B cell (primary cell): ENCODE data around the gene TENT4A. TPM values are rescaled to one million over a fixed set of nuclear protein-coding genes. Genes with fewer than 3 reads are reported as not detected.

ENCODE experiments used
- ATAC-seq: fragments of 200-7000 bp; cut with Tn5 transposase; one replicate; pipeline ENCODE4 v1.10.0; 2021; ENCODE audit warnings: low read depth, mild to moderate bottlenecking, moderate number of reproducible peaks, moderate library complexity
- CTCF ChIA-PET: fragments of 350-600 bp; sonication (Branson Sonifier 250); formaldehyde crosslinking; loops from one replicate; lab custom pipeline; 2021; ENCODE audit warnings: antibody characterized with exemption, inconsistent platforms; lab: Charles Lee
- POLR2A ChIA-PET: fragments of 350-600 bp; sonication (Branson Sonifier 250); formaldehyde crosslinking; loops from one replicate; lab custom pipeline; 2021; ENCODE audit warnings: antibody characterized with exemption; lab: Charles Lee
- DNase-seq: peaks from one replicate; pipeline ENCODE4 v3.0.0; 2013
- H2AFZ ChIP-seq: 2 replicates; pipeline ENCODE4 v1.6.1; 2012; ENCODE audit warnings: mild to moderate bottlenecking, low read depth, low read length; ENCODE audit not compliant: insufficient read depth, poor library complexity, severe bottlenecking
- H3K27ac ChIP-seq, 2 donors: 1 replicate in 1 of 2; 2 replicates in 1 of 2; pipeline ENCODE4 v1.5.1; 2012 to 2013; ENCODE audit warnings: low read length in 2 of 2, mild to moderate bottlenecking in 2 of 2, moderate library complexity in 1 of 2
- H3K27me3 ChIP-seq, 4 experiments: fragments of 200-600 bp in 1 of 4; sonication (generic) in 1 of 4; replicated peaks in 1 of 4; 1 replicate in 2 of 4; 2 replicates in 2 of 4; pipeline versions ENCODE4 v1.6.1 to v1.7.0; 2013 to 2016; ENCODE audit warnings: low read length in 3 of 4, mild to moderate bottlenecking in 2 of 4, mixed read lengths in 1 of 4, moderate library complexity in 1 of 4; ENCODE audit not compliant: insufficient read depth in 4 of 4, control insufficient read depth in 3 of 4; ENCODE audit errors: control extremely low read depth in 1 of 4
- H3K36me3 ChIP-seq, 2 experiments: replicated peaks in 1 of 2; 1 replicate in 1 of 2; 2 replicates in 1 of 2; pipeline versions ENCODE4 v1.6.1 to v1.7.1; 2013; ENCODE audit warnings: low read length in 1 of 2; ENCODE audit not compliant: insufficient read depth in 2 of 2, control insufficient read depth in 1 of 2; ENCODE audit errors: control extremely low read depth in 1 of 2, extremely low read depth in 1 of 2
- H3K4me1 ChIP-seq, 2 donors: fragments of 200-600 bp in 1 of 2; sonication (generic) in 1 of 2; 1 replicate in 1 of 2; 2 replicates in 1 of 2; pipeline versions ENCODE4 v1.5.1 to v1.6.1; 2013 to 2017; ENCODE audit warnings: low read length in 2 of 2; ENCODE audit not compliant: control insufficient read depth in 2 of 2, insufficient read depth in 2 of 2
- H3K4me2 ChIP-seq: replicated peaks from 2 replicates; pipeline ENCODE3; 2012; ENCODE audit warnings: mild to moderate bottlenecking, low read depth, low read length; ENCODE audit not compliant: poor library complexity, severe bottlenecking
- H3K4me3 ChIP-seq, 5 experiments: fragments of 200-600 bp in 1 of 5; sonication (generic) in 1 of 5; 1 replicate in 3 of 5; 2 replicates in 2 of 5; pipeline versions ENCODE4 v1.5.1 to v1.7.0; 2011 to 2016; ENCODE audit warnings: low read length in 4 of 5, mild to moderate bottlenecking in 4 of 5, low read depth in 2 of 5, control low read depth in 1 of 5, moderate library complexity in 1 of 5; ENCODE audit not compliant: insufficient read depth in 1 of 5; ENCODE audit errors: control extremely low read depth in 1 of 5, extremely low read depth in 1 of 5
- H3K79me2 ChIP-seq: fragments of 200-600 bp; sonication (generic); one replicate; pipeline ENCODE4 v1.6.0; 2016; ENCODE audit warnings: low read length; ENCODE audit not compliant: control insufficient read depth, insufficient read depth
- H3K9ac ChIP-seq: fragments of 200-600 bp; sonication (generic); 2 replicates; pipeline ENCODE4 v1.6.1; 2017; ENCODE audit warnings: mild to moderate bottlenecking, low read length, moderate library complexity
- H3K9me3 ChIP-seq, 3 donors: one replicate each; pipeline versions ENCODE4 v1.6.1 to v1.7.1; 2013; ENCODE audit warnings: low read length in 2 of 3; ENCODE audit not compliant: control insufficient read depth in 2 of 3, insufficient read depth in 1 of 3; ENCODE audit errors: control extremely low read depth in 1 of 3
- H4K20me1 ChIP-seq: 2 replicates; pipeline ENCODE4 v1.6.0; 2012; ENCODE audit warnings: mild to moderate bottlenecking, low read length; ENCODE audit not compliant: insufficient read depth, control insufficient read depth, poor library complexity, severe bottlenecking
- H3K27ac Mint-ChIP-seq: one replicate; pipeline ENCODE4 v1.8.0; 2021; ENCODE audit warnings: mixed read lengths
- H3K27me3 Mint-ChIP-seq: one replicate; pipeline ENCODE4 v1.8.0; 2021; ENCODE audit warnings: mixed read lengths
- H3K4me1 Mint-ChIP-seq: one replicate; pipeline ENCODE4 v1.8.0; 2021; ENCODE audit warnings: mixed read lengths
- H3K4me3 Mint-ChIP-seq: one replicate; pipeline ENCODE4 v1.8.0; 2021; ENCODE audit warnings: mixed read lengths
- H3K9me3 Mint-ChIP-seq: one replicate; pipeline ENCODE4 v1.8.0; 2022; ENCODE audit warnings: mixed read lengths; ENCODE audit not compliant: insufficient read depth
- CTCF ChIP-seq: fragments of 200-600 bp; IDR thresholded peaks from one replicate; pipeline ENCODE4 v1.8.0; 2022; ENCODE audit warnings: antibody characterized with exemption, mild to moderate bottlenecking
- EZH2 ChIP-seq: IDR thresholded peaks from 2 replicates; pipeline ENCODE4 v1.6.1; 2012; ENCODE audit warnings: borderline replicate concordance, low read depth, mild to moderate bottlenecking, moderate library complexity, low read length; ENCODE audit not compliant: insufficient read depth, poor library complexity, severe bottlenecking
- WGBS: methylation state at CpG from one replicate; pipeline ENCODE4 v1.1.5; 2013; ENCODE audit warnings: missing lambda C conversion rate; ENCODE audit not compliant: insufficient coverage; 5-methylcytosine and 5-hydroxymethylcytosine counted together
- intact Hi-C: fragments of 100-400 bp; cut with micrococcal nuclease; formaldehyde crosslinking; loops from one replicate; pipeline ENCODE4 v1.10.0; 2022
- polyA plus RNA-seq: library from polyadenylated mRNA; depleted of rRNA; stranded (reverse); fragments of >200 nt; gene quantifications from 2 replicates; pipeline ENCODE4 v1.2.3, GENCODE V29; 2012
- total RNA-seq, 2 donors: library from RNA; stranded (reverse); fragments of 120-200 nt in 1 of 2; gene quantifications; 1 replicate in 1 of 2; 2 replicates in 1 of 2; pipeline versions ENCODE4 v1.2.3 to v1.2.4, GENCODE V29; 2013 to 2022

TENT4A gene
- total and polyA plus RNA-seq, 2 donors (not counting 1 experiment from before 2014, with no cell fraction given), result 18.5 to 63.6 TPM

GRCh38 chr5:6788956-6789649 lies 75.9 kb downstream of the TENT4A start:
- Mint-ChIP-seq H3K27me3 (peaks cover 19% of the 10 kb centered on the region), H3K9me3 (no peaks in the 10 kb centered on the region), H3K4me3 (no peak overlapping the region), H3K27ac (no peak overlapping the region), H3K4me1 (no peaks in the 10 kb centered on the region)
- ChIA-PET POLR2A (no interaction called here), CTCF (no interaction called here)
- WGBS, result 98% methylated on average over 13 of the region's 15 CpGs
- no peak overlapping the region for H3K27ac ChIP-seq
- no peak for ATAC-seq
- H3K9me3 ChIP-seq, result no peaks in the 10 kb centered on the region
- H4K20me1 ChIP-seq, result no peaks in the 10 kb centered on the region
- no peak overlapping the region for H3K4me3 ChIP-seq
- no peaks in the 10 kb centered on the region for H3K79me2 ChIP-seq
- intact Hi-C loops, result no loop called here
- no peak overlapping the region for H3K4me2 ChIP-seq
- no peak overlapping the region for H2AFZ ChIP-seq
- no peaks in the 10 kb centered on the region for H3K4me1 ChIP-seq
- no peak for TF ChIP-seq CTCF
- TF ChIP-seq EZH2, result no peak
- H3K9ac ChIP-seq, result no peak overlapping the region
- H3K36me3 ChIP-seq, result no peaks in the 10 kb centered on the region
- H3K27me3 ChIP-seq, result peaks cover 0 to 10% (median 0%) of the 10 kb centered on the region in 4 experiments
- no peak for DNase-seq

GRCh38 chr5:6790346-6790865 lies 77.2 kb downstream of the TENT4A start:
- no peak overlapping the region for H3K4me2 ChIP-seq
- H3K9me3 ChIP-seq, result no peaks in the 10 kb centered on the region
- no peak overlapping the region for H3K4me3 ChIP-seq
- H3K27me3 ChIP-seq, result peaks cover 0 to 6% (median 0%) of the 10 kb centered on the region in 4 experiments
- no peak overlapping the region for H3K27ac ChIP-seq
- H3K36me3 ChIP-seq, result no peaks in the 10 kb centered on the region
- ATAC-seq (no peak), DNase-seq (no peak)
- Mint-ChIP-seq H3K9me3 (no peaks in the 10 kb centered on the region), H3K4me1 (no peaks in the 10 kb centered on the region), H3K27me3 (peaks cover 19% of the 10 kb centered on the region), H3K4me3 (no peak overlapping the region), H3K27ac (no peak overlapping the region)
- ChIA-PET CTCF (no interaction called here), POLR2A (no interaction called here)
- intact Hi-C loops, result no loop called here
- H3K4me1 ChIP-seq, result no peaks in the 10 kb centered on the region
- no peaks in the 10 kb centered on the region for H4K20me1 ChIP-seq
- no peak overlapping the region for H2AFZ ChIP-seq
- 89% methylated on average over 8 of the region's 8 CpGs for WGBS
- no peaks in the 10 kb centered on the region for H3K79me2 ChIP-seq
- TF ChIP-seq EZH2 (no peak), CTCF (no peak)
- H3K9ac ChIP-seq, result no peak overlapping the region
